T-helper 2 cell (primary cell): Measurements from ENCODE around the gene FNBP1L.
"Not testable (repeated sequence)": the region's sequence is repeated elsewhere in the genome, so short reads cannot be mapped to it uniquely, and the experiment has no call there.

Source experiments
- DNase-seq, 5 experiments: peaks; one replicate each; pipeline versions ENCODE4 v3.0.0 to v3.0.0-alpha.2; 2012 to 2022

FNBP1L gene

DNA sequence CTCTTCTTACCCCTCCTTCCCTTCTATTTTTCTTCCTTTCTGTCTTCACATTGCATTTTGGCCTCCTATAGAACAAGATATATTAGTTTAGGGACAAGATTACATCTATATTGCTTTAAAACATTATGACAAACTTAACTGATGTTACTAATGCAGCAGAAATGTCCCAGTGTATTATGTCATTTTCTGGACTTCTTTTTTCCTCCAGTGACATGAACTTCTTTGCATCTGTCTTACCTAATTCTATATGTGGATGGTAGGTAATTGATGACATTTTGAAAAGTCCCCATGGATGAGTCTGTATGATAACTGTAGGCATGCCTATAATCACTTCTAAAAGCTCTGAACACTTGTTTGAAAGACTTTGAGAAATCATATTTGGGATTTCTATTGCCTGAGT lies 89.5 kb downstream of the FNBP1L start:
- DNase-seq = no peak

DNA sequence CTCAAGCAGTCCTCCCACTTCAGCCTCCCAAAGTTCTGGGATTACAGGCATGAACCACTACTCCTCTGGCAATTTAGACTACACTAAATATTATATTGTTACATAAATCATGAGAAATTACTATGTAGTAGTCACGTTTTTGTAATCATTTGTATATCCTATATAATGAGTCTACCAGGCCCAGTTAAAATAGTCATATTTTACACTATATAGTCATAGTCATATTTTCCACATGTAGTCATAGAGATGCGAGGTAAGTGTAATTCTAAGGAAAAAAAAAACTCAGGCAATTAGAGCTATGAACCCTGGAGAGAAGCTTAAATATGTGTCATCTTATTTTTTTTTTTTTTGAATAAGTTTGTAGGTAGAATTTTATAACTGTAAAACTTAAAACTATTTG lies 90.0 kb downstream of the FNBP1L start:
- DNase-seq = no peak

DNA sequence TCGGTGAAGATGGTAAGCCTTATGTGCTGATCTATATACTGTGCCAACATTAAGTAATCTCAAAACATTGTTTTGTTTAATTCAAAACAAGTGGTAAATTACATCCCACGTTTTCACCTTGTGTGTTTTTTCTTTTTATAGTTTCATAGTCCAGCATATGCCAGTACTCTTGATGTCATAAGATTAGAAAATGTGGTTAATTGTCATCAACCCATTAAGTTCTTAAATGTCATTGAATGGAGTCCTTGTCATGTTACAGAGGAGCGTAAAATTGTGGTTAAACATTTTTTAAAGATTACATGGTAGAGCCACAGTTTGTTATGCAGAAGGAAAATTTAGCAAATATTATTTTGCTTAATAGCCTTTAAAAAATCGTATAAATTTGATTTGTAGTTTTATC lies 93.1 kb downstream of the FNBP1L start:
- DNase-seq = no peak

DNA sequence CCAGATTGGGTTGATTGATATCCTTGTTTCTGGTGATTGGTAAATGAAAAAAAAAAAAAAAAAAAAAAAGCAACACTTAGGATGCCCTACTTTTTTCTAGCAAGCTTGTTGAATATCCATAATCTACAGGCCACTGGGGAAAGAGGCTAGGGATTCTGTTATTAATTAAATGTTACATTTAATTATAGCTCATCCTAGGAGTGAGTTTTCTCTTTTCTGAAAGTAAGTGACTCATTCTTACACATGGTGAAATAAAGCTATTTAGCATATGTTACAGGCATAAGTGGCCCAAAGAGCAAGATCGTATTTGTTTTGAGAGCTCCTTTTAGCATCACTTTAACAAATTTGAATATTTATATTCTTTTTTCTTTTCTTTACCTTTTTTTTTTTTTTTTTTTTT lies 94.5 kb downstream of the FNBP1L start:
- DNase-seq = no peak

DNA sequence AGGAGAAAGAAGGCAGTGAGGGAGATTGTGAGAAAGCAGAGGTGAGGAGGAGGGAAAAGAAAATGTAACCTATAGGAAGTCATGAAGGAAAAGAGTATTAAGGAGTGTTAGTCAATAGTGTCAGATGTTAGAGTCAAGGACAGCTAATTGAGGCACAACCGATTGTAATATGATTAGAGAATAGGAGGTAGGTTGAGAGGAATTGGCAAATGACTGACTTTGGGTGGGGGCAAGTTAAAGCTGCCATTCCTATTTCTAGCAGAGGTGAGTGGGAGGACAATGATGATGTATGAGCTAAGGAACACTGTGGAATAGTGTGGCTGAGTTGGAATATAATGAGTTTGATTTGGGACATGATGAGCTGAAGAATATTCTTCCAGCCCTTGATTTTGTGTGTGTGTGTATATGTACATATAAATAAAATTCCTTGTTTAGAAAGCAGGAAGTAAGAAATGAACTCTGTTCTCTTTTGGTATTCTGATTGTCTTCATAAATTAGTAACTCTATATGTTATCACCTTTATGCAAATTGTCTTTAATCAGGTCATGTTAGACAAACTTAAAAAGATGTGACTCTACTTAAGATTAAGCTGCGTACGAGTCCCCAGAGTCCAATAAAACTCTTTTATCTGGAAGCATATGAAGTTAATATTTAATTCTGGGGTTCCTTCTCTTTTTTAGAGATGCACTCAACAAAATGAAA lies 98.4 kb downstream of the FNBP1L start:
- no peak for DNase-seq

DNA sequence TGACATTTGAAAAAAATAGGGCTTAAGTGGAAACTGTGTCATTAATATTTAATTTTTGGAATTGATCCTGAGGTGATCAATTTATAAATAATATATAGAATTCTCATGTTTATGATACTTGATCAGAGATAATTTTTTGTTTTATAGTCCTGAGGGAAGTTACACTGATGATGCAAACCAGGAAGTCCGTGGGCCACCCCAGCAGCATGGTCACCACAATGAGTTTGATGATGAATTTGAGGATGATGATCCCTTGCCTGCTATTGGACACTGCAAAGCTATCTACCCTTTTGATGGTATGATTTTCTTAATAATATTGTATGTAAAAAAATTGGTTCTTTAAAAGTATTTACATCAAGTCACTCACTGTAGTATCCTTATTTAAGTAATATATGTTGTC lies 101.2 kb downstream of the FNBP1L start:
- DNase-seq = no peak

DNA sequence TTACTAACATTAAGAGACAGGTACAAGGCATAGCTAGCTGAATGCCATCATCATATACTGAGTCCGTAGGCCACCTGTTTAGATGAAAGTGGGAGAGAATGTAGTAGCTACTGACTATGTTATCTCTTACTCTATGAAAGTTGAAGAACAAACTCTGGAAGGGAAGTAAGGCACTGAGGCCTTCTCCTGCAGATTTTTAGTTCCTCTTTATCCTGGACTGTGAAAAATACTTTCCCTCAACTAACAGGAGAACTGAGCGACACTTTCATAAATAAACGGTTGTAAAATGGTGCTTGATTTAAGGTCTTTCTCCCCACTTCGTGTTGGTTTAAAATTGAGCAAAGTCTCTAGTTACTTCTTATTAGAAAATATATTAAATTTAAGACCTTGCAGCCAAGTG lies 101.9 kb downstream of the FNBP1L start:
- no peak for DNase-seq

DNA sequence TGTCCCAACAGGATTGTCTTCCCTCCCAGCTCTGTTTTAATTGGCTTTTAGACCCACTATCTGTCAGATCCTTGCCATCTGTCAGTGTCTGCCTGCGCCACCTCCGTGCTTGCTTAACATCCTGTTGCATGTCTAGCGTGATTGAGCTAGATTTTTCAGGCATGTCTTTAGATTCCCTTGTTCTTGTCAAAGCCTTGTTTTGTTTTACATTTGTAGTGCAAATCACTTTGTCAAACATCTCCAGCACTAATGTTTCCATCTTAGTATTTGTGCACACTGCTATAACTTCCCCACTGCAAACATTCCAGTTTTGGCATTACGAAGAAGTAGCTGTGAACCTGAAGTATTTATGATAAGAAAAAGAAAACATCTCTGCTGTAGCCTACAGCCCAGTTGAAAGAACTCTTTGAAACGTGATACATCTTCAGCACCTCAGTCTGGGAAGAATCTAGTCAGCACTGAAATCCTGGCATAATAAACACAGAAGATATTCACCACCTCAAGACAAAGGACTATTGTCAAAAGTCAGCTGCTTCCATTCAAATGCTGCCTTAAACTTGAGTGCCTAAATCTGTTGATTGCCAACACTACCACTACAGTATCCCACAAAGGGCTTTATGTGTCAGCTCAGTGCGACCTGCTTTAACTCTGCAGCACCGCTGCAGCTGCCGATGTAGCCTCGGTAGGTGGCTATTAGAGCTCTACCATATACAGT lies 105.0 kb downstream of the FNBP1L start:
- no peak for DNase-seq

DNA sequence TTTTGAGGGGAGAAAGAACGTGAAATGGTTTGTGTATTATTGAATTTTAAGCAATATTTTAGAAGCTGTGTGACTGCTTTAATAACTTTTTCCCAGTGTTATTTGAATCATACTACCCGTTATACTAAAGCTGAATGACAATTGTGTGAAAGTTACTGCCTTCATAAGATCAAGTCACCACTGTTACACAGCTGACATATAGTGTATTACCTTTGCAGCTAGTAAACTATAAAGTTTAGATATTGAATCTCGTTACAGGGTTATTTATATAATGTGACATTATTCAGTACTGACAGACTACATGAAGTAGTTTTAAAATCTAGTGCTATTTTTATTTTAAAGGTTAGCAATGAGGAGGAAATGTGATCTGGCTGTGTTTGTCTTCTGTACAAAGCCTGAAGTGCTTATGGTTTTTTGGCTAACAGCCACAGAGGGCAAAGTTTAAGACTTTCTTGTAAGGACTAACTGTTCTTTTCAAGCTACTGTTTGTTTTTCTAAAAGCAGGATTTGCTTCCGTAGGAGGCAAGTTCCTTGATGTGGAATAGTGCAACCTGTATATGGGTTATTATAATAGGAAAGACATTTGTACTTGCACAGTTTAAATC lies 106.1 kb downstream of the FNBP1L start:
- not testable (repeated sequence) for DNase-seq

DNA sequence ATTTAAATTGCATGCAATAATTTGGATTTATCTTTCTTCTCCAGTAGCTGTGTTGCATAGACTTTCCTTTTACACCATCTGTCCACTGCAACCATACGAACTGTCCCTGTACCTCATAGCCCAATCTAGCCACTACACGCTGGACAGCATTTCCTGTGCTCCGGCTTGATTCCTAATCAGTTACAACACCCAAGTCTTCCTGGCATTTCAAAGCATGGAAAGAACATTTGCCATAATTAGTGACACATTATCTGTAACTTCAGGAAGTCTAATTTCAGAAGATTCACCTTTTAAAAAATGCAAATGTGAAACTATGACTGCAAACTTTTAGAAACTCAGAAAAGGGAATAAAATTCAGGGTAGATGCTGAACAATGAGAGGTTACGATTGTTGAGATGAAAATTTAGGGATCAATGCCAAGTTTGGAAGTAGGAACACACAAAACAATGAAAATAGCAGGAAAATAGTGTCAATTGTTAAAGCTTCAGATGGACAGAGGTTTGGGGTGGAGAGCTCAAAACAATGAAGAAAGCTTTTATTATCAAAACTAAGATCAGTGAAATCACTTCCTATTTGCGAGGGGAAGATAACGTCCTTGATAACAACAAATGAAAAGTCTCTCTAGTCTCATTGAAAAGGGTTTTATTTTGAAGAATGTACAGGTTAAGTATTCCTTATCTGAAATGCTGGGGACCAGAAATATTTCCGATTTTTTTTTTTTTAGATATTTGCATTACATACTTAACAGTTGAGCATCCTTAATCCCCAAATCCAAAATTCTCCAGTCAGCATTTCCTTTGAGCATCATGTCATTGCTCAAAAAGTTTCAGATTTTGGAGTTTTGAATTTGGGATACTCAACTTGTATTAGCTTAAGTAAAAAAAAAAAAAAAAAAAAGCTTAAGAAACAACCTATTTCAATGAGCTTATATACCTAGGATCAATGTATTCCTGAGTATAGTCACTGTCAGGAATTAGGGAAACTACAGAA lies 107.3 kb downstream of the FNBP1L start:
- peak in 1 of 5 experiments; percentile 56 for DNase-seq

DNA sequence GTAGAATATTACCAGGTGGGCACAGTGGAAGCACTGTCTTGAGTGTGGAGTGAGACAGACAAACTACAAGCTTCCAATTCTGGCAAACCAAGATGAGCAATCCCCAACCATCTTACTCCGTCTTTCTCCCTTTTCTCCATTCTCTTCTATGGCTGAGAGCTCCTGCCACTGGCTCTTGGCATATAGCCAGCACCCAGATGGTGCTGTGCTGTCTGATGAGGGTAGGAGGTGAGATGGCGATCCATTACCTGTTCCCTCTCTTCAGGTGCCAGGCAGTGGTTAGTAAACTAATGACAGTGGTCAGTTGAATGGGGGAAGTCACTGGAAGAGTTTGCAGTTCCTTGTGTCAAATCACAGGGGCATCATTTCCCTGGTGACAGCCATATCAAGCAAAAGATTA lies 108.4 kb downstream of the FNBP1L start:
- DNase-seq = no peak

DNA sequence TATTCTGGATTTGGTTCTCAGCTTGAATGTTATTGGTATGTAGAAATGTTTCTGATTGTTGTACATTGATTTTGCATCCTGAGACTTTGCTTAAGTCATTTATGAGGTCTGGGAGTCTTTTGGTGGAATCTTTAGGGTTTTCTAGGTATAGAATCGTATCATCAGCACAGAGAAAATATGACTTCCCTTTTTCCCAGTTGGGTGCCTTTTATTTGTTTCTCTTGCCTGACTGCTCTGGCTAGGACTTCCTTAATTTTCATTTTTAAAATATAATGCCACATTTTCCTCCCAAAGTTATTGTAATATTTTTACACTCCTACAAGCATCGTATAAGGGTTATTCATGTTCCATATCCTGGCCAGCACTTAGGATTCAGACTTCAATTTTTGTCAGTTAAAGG lies 111.1 kb downstream of the FNBP1L start:
- no peak for DNase-seq

DNA sequence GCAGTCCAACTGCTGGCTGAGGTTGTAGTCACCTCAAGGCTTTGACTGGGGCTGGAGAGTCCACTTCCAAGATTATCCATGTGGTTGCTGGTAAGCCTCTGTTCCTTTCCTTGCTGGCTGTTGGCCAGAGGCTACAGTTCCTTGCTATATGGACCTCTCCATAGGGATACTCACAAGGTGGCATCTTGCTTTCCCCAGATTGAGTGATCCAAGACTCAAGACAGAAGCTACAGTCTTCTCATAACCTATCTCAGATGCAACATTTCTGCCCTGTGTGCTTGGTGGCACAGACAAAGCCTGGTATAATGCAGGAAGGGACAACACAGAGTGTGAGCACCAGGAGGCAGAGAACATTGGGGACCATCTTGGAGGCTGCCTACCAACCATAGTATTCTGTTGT lies 111.8 kb downstream of the FNBP1L start:
- DNase-seq = no peak

DNA sequence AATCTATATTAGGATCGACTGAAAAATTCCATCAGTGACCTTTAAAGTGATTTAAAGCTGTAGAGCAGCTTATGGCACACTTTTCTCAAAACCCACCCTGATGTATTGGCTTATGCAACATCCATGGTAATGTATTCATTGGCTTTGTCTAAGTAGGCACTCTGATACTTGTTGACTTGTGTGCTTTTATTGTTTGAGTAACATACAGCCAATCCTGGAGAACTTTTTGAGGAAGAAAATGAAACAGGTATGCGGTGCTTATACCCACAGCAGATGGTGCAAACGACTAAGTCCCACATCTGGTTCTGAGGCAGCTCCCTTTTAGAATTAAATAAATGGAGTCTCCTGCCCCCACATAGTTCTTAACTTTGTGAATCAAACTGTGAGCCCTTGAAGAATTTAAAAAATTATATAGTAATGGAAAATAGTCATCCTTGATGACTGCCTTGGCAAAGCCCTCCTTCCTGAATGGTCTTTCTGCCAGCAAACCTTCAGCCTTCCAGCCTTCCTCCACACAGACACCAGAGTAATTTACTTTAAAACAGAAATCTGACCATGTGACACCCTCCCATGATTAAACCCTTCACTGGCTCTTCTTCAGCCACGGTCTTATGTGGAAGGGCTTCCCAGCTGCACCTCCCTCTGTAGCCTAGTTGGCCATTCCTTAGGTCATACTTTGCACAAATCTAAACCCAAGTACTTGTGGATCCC lies 117.7 kb downstream of the FNBP1L start:
- DNase-seq = no peak

DNA sequence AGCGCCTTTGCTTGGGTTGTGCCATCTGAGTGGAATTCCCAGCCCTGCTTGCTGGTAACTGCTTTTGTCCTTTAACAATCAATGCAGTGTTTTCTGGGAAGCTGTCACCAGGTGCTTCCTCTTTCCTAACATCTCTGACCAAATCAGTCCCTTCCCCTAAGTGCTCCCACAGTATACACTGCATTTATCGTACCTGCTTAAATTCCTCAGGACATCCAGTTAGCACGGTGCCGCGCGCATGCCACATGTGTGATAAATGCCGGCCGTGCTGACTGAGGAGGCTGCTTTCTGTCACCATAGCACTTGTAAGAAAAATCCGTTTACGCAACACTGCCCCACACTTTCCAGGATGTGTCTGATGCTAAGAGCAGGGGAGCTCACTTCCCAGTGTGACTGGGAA lies 118.3 kb downstream of the FNBP1L start:
- DNase-seq = no peak

DNA sequence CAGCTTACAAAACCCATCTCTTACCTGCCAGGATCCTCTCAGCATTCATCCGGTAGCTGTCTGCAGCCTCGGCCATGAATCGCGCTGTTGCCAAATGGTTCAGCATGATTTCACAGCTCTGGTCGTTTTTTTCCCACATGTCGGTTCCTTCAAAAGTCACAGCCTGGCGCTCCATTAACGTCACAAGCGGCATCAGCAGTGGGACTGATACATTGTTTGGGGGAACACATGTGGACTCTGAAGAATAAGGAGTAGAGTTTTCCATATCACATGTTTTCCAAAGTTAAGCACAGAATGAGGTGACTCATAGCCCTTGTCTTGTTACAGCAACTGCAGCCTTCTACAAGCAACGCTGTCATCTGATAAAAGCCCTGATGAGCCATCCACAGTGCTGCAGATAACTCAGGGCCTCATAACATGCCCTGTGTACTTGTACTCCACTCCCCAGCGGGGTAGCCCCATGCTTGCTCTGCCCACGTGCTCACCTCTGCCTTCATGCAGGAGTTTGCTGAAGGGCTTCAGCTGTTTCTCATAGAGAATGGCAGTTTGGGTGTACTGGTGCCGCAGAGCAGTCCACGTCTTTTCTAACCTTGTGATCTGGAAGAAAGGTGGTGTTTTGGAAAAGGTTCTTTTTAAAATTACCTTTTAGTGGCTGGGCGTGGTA lies 119.5 kb downstream of the FNBP1L start:
- no peak for DNase-seq

DNA sequence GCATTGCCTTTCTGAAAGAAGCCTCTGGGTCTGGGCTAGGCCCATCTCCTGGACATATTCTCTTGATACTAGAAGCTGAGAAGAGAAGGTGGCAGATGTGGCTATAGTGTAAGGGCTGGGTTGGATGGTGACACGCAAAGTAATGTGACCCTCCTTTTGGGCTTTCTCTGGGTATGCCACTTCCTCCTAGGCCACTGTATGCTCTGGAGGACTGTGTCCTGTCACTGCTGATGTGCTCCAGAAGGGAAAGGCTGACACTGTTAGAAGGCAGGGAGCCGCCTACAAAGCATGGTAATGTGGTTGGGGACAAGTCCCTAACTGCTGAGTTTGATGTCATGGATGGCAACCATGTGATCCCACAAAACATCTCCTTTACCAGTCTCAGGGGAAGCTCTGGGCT lies 121.6 kb downstream of the FNBP1L start:
- DNase-seq = no peak

DNA sequence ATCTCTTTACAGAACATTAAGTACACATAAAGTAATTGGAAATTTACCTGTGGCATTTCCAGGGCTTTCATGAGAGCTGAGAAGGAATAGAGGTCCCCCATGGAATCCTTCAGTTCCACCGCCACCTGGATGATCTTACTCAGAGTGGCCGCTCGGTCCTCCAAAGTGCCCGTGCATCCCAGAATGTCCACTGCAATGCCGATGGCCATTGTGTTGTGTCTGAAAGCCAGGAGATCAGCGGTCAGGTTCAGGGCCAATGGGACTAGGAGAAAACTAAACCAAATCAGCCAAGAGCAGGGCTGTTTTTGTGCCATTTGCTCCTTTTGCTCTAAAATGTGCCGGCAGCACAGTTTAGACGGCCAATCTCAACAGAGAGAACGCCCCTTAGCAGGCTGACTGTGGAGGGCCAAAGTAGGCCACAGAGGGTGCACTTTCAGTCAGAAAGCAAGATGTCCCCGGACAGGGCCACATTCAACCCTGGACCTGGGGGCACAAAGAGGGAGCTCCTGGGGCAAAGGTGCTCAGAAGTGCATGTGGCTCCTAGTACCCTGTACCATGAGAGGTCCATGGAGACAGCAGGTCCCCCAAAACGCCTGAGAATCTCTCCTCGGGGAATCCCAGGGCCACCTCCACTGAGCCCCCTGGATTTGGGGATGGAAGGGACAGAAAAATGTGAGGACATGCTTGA lies 123.8 kb downstream of the FNBP1L start:
- no peak for DNase-seq

DNA sequence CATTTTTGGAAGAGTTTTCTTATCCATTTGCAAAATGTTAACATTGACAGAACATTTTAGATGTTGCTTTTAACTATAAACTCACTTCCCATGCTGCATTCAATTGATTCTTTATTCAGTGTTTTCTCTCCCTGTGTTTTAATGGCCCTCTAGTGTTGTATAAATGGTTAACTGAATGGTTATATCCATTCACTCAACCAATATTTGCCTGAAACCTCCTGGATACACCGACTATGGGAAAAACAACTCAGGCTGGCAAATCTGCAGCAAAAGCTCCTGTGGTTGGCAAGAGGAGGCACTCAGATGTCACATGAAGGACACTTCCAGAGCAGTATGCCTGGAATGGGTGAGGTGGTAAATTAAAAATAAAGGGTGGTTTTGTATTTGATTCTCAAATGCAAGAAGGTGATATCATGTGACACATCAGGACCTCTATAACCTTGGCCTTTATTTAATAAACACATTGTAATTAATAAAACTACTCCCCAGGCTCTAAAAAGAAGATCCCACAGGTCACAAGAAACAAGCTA lies 126.1 kb downstream of the FNBP1L start:
- DNase-seq = no peak

DNA sequence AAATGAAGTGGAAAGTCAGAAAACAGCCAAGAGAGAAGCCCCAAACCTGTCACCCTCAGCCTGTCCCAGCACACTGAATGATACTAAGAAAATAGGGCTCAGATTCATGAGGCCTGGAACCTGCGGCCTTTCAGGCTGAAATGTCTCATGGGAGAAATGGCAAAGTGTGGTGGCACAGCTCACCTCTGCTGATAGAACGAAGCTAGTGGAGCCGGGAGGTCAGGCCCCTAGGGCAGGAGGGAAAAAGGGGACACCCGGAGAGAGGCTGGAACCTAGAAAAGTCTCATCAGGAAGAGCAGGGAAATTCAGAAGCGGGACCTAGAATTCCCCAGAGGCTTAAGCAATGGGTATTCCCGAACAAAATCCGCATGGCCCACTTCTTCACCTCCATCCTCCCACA lies 126.6 kb downstream of the FNBP1L start:
- DNase-seq = no peak

DNA sequence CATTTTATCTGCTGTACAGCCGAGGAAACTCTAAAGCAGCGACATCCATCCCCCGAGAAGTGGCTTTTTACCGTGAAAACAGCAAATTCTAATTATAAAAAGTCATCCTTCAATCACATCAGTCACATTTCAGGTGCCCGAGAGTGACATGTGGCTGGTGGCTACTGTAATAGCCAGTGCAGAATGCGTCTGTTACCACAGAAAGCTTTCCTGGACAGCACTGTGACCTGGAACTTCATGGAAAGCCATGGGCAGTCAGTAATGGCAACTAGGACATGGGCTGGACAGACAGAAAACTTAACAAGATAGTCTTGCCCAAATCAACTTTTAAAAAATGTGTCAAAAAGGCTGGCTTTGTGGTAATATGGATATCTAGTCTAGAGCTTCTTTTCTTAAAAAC lies 127.1 kb downstream of the FNBP1L start:
- no peak for DNase-seq
